ENCODE measurements around the gene RPS6KA3.

DNA sequence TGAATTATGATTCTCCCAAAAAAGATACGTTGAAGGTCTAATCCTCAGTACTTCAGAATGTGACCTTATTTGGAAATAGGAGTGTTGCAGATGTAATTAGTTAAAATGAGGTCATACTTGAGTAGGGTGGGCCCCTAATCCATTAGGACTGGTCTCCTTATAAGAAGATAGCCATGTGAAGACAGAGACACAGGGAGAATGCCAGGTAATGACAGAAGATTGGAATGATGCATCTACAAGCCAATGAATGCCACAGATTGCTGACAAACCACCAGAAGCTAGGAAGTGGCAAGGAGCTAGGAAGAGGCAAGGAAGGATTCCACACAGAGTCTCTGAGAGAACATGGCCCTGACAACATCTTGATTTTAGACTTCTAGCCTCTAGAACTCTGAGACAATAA lies 7.4 kb upstream of the RPS6KA3 start:
- TF ChIP-seq, protein P1, sequence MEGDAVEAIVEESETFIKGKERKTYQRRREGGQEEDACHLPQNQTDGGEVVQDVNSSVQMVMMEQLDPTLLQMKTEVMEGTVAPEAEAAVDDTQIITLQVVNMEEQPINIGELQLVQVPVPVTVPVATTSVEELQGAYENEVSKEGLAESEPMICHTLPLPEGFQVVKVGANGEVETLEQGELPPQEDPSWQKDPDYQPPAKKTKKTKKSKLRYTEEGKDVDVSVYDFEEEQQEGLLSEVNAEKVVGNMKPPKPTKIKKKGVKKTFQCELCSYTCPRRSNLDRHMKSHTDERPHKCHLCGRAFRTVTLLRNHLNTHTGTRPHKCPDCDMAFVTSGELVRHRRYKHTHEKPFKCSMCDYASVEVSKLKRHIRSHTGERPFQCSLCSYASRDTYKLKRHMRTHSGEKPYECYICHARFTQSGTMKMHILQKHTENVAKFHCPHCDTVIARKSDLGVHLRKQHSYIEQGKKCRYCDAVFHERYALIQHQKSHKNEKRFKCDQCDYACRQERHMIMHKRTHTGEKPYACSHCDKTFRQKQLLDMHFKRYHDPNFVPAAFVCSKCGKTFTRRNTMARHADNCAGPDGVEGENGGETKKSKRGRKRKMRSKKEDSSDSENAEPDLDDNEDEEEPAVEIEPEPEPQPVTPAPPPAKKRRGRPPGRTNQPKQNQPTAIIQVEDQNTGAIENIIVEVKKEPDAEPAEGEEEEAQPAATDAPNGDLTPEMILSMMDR (IDR thresholded peaks at IDR 0.05) = no peak
- TF ChIP-seq POLR2A (IDR thresholded peaks at IDR 0.05) = no peak
